ENCODE measurements around the gene PRLR. TPM values are rescaled to one million over a fixed set of nuclear protein-coding genes. Genes with fewer than 3 reads are reported as not detected.

Gene PRLR
- total and polyA plus RNA-seq, 9 of the 15 experiments (the other 6 are each of a cell fraction or from before 2014, with no cell fraction given): 0.02 TPM; not detected in 8

DNA sequence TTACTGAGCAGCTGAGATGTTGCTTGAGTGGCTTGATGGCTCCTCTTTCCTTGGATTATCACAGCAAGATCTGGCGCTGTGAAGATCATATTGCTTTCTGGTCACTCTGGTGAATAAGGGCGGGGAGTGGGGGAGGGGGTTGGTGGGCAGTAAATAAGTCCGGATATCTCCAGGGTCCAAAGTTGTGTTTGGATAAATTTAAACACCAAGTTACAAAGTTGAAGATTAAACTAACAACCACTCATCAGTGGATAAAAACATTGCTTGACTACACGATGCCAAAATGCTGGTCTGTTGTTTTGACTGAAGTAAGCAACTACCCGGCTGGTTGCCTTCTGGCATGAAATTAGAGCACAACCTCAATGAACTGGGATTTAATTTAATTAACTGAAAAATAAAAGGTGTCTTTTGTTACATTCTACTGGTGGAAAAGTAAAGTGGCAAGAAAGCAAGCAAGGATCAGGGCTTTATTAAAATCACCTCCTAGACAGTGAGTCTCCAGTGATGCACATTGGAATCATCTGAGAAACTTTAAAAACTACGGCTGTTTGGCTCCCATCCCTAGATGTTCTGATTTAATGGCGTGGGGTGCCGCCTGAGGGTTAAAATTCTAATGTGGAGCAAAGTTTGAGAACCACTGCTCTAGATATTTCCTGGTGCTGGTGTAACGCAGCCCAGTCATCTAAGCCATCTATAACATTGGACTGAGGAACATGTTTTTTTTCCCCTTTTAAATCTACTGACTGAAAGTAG, 95.8 kb downstream of the PRLR start:
- Histone ChIP-seq H4K20me1 (replicated peaks; ENCODE audit: control insufficient read depth, insufficient read depth, low read length) (no peaks in the 10 kb centered on the region), H3K36me3 (ENCODE audit: control insufficient read depth, insufficient read depth, low read length) (no peaks in the 10 kb centered on the region), H3K4me3 (no peak overlapping the region), H2AFZ (ENCODE audit: low read depth, low read length) (no peak overlapping the region), H3K9ac (ENCODE audit: insufficient read depth in 1 of 2, low read depth in 2 of 2, low read length in 2 of 2) (no peak overlapping the region), H3K9me3 (replicated peaks; ENCODE audit: control insufficient read depth, insufficient read depth, low read depth, low read length) (no peaks in the 10 kb centered on the region), H3K27me3 (ENCODE audit: control insufficient read depth in 2 of 2, insufficient read depth in 2 of 2, low read length in 2 of 2) (peaks cover 0 to 13% of the 10 kb centered on the region in 2 experiments; a peak in 2 of 5 replicates), H3K4me2 (ENCODE audit: insufficient read depth, low read length) (no peak overlapping the region), H3K79me2 (ENCODE audit: control insufficient read depth, insufficient read depth, low read length) (no peaks in the 10 kb centered on the region), H3K9me1 (ENCODE audit: control insufficient read depth, insufficient read depth, low read length) (no peaks in the 10 kb centered on the region), H3K4me1 (replicated peaks in 1 of 2; ENCODE audit: control insufficient read depth in 2 of 2, insufficient read depth in 2 of 2, low read length in 2 of 2) (no peaks in the 10 kb centered on the region), H3K27ac (ENCODE audit: extremely low read depth, low read depth, low read length) (no peak overlapping the region)
- intact Hi-C loops (cut with micrococcal nuclease): no loop called here
- no peak for ATAC-seq
- in situ Hi-C loops (cut with MboI): no loop called here
- no peak for DNase-seq (ENCODE audit: extremely low read depth in 1 of 4, low spot score in 3 of 4)
- POLR2A ChIA-PET: no interaction called here
- WGBS (ENCODE audit: insufficient coverage, low coverage, missing lambda C conversion rate): 1% methylated on average over 9 of the region's 9 CpGs
- no peak for FAIRE-seq
- CTCF ChIA-PET (ENCODE audit: low intra/inter-chr PET ratio): no interaction called here
- BruUV-seq (replicated peaks): no TSS peak
- no peak for TF ChIP-seq CCAR2 (IDR thresholded peaks at IDR 0.05; ENCODE audit: low read depth, low read length)
- TF ChIP-seq HNRNPUL1 (IDR thresholded peaks at IDR 0.05; ENCODE audit: low read length): no peak
- TF ChIP-seq ZNF121 (CRISPR knock-in tag; conservative IDR thresholded peaks at IDR 0.05): no peak
- TF ChIP-seq POLR3G (IDR thresholded peaks at IDR 0.05; ENCODE audit: extremely low read depth, insufficient read length, insufficient replicate concordance): no peak
- TF ChIP-seq ZNF316 (IDR thresholded peaks at IDR 0.05): no peak
- no peak for TF ChIP-seq MGA (IDR thresholded peaks at IDR 0.05)
- TF ChIP-seq ZNF354B (CRISPR knock-in tag; IDR thresholded peaks at IDR 0.05): no peak
- TF ChIP-seq KLF10 (CRISPR knock-in tag; IDR thresholded peaks at IDR 0.05): no peak
- TF ChIP-seq E2F8 (IDR thresholded peaks at IDR 0.05; ENCODE audit: low read depth, partially characterized antibody): no peak

Data from K562 (cell line).